Aorta (tissue), 5 donors: ENCODE measurements around the gene VTI1A. TPM values are rescaled to one million over a fixed set of nuclear protein-coding genes. Genes with fewer than 3 reads are reported as not detected.

Source experiments
- ATAC-seq: fragments of 200-7000 bp; cut with Tn5 transposase; one replicate; pipeline ENCODE4 v1.9.1; 2022; ENCODE audit warnings: moderate library complexity; ENCODE audit not compliant: low FRiP score
- DNase-seq, 2 donors: peaks; one replicate each; pipeline ENCODE4 v3.0.0-alpha.2; 2020
- H3K27ac ChIP-seq, 2 donors: one replicate each; pipeline ENCODE4 v1.5.1; 2013; ENCODE audit warnings: low read length in 2 of 2, mild to moderate bottlenecking in 2 of 2, moderate library complexity in 2 of 2, control low read depth in 1 of 2, inconsistent platforms in 1 of 2, low read depth in 1 of 2
- H3K27me3 ChIP-seq, 2 donors: one replicate each; pipeline ENCODE4 v1.6.1; 2013; ENCODE audit warnings: control low read depth in 1 of 2, low read length in 1 of 2, mild to moderate bottlenecking in 1 of 2, moderate library complexity in 1 of 2; ENCODE audit not compliant: insufficient read depth in 2 of 2, control insufficient read depth in 1 of 2
- H3K36me3 ChIP-seq, 2 donors: one replicate each; pipeline ENCODE4 v1.6.1; 2013; ENCODE audit warnings: control low read depth in 1 of 2, low read length in 1 of 2, mild to moderate bottlenecking in 1 of 2; ENCODE audit not compliant: insufficient read depth in 2 of 2, control insufficient read depth in 1 of 2
- H3K4me1 ChIP-seq, 2 donors: one replicate each; pipeline ENCODE4 v1.6.1; 2013; ENCODE audit warnings: low read length in 2 of 2, control low read depth in 1 of 2, mild to moderate bottlenecking in 1 of 2, moderate library complexity in 1 of 2; ENCODE audit not compliant: insufficient read depth in 2 of 2, control insufficient read depth in 1 of 2
- H3K4me3 ChIP-seq, 2 donors: one replicate each; pipeline ENCODE4 v1.5.1; 2013; ENCODE audit warnings: low read length in 2 of 2, control low read depth in 1 of 2, mild to moderate bottlenecking in 1 of 2
- H3K9me3 ChIP-seq: one replicate; pipeline ENCODE4 v1.6.1; 2013; ENCODE audit warnings: mild to moderate bottlenecking, low read length; ENCODE audit not compliant: control insufficient read depth
- WGBS, 2 donors: extraction: QIAGEN DNeasy Blood & Tissue Kit; methylation state at CpG; one replicate each; pipeline ENCODE4 v1.1.7; 2013; 5-methylcytosine and 5-hydroxymethylcytosine counted together
- intact Hi-C, 2 donors: fragments of 100-400 bp; cut with DNase I; formaldehyde crosslinking; loops; one replicate each; pipeline versions ENCODE4 v1.14.2 to v1.15.0; 2022
- polyA plus RNA-seq, 2 donors: library from polyadenylated mRNA; stranded (reverse); fragments of 200-250 nt; gene quantifications; one replicate each; pipeline ENCODE4 v1.2.3, GENCODE V29; 2013
- total RNA-seq, 2 donors: library from RNA; stranded (reverse); fragmentation: NEBNext Ultra II Directional; extraction: Animal tissue kit (Norgen Biotek cat#: 25700); gene quantifications; one replicate each; pipeline ENCODE4 v1.2.1, GENCODE V29; 2021
- donor health status: healthy with polysubstance abuse.
- donor health status: Bipolar disorder and iron deficiency.
- donor health status: DM: no; HTN: no; CAD: no.
- donor health status: DM: no; HTN: no; CAD: no.
- donor health status: DM: yes; HTN: yes; CAD: no.

Gene VTI1A
- total and polyA plus RNA-seq, 4 donors: 8.6 to 43.1 (median 23.2) TPM

GRCh38 chr10:112791447-112791846 is 344.4 kb downstream of the VTI1A start:
- Histone ChIP-seq H3K4me1 (peaks cover 0 to 3% of the 10 kb centered on the region in 2 donors), H3K27me3 (no peaks in the 10 kb centered on the region), H3K9me3 (no peaks in the 10 kb centered on the region), H3K27ac (peak overlapping the region in 1 of 2 donors; percentile 28), H3K4me3 (no peak overlapping the region), H3K36me3 (no peaks in the 10 kb centered on the region)
- intact Hi-C loops: no loop called here
- DNase-seq (no peak), ATAC-seq (no peak)
- WGBS, 2 donors: 22 to 29% methylated on average over 2 of the region's 2 CpGs

DNA sequence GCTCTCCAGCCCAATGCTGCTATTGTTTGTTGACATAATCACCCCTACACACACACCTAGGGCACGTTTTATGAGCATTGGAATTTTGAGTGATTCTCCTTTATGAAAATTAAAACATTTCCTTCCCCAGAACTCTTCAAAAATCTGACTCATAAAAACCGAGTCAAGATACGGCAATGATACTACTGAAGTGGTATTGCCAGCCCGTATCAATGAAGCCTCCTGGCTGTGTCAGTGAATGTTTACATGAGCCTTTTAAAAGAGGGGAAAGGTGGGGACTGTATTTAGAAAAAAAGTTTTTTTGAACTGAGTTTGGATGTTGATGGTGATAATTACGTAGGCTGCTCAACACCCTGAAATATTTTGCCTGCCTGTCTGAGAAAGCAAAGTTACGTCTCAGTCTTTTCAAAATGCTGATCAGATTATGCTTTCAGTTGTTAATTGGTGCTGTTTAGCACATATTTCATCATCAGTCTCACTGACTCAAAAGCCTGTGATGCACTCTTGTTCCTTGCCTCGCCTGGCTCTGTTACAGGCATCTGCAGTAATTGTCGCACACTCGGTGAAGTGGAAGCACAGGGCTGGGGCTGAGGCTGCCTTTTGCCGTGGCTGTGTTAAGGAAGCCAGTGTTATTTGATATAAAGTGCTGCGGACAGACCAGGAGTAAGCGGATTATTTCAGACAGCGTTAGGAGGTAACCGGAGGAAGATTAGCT is 345.6 kb downstream of the VTI1A start:
- H3K4me1 ChIP-seq: peaks cover 0 to 3% of the 10 kb centered on the region in 2 donors
- H3K27ac ChIP-seq: peak overlapping the region in 1 of 2 donors; percentile 84
- H3K36me3 ChIP-seq: no peaks in the 10 kb centered on the region
- no peaks in the 10 kb centered on the region for H3K9me3 ChIP-seq
- WGBS, 2 donors: 33 to 34% methylated on average over 14 of the region's 14 CpGs
- H3K4me3 ChIP-seq: no peak overlapping the region
- DNase-seq (peak; percentile 61 to 79), ATAC-seq (peak; percentile 85)
- intact Hi-C loops: no loop called here
- no peaks in the 10 kb centered on the region for H3K27me3 ChIP-seq

GRCh38 chr10:112793202-112793921 is 346.3 kb downstream of the VTI1A start:
- intact Hi-C loops: no loop called here
- H3K27ac ChIP-seq: peak overlapping the region in 1 of 2 donors; percentile 84
- H3K9me3 ChIP-seq: no peaks in the 10 kb centered on the region
- H3K27me3 ChIP-seq: no peaks in the 10 kb centered on the region
- DNase-seq: no peak
- 6 to 7% methylated on average over 8 of the region's 8 CpGs for WGBS, 2 donors
- ATAC-seq: peak; percentile 26
- H3K4me1 ChIP-seq: peaks cover 0 to 3% of the 10 kb centered on the region in 2 donors
- H3K36me3 ChIP-seq: no peaks in the 10 kb centered on the region
- no peak overlapping the region for H3K4me3 ChIP-seq

DNA sequence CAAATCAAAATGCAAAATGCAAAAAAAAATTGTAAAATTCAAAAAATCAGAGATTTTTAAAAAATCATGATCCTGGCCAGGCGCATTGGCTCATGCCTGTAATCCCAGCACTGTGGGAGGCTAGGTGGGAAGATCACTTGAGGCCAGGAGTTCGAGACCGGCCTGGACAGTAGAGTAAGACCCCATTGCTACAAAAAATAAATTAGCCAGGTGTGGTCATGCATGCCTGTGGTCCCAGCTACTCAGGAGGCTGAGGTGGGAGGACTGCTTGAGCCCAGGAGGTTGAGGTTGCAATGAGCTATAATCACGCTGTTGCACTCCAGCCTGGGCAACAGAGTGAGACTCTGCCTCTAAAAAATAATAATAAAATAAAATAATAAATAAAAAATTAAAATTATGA is 347.2 kb downstream of the VTI1A start:
- no peaks in the 10 kb centered on the region for H3K27me3 ChIP-seq
- H3K4me3 ChIP-seq: no peak overlapping the region
- H3K4me1 ChIP-seq: peaks cover 0 to 3% of the 10 kb centered on the region in 2 donors
- H3K27ac ChIP-seq: no peak overlapping the region
- DNase-seq: no peak
- H3K9me3 ChIP-seq: no peaks in the 10 kb centered on the region
- WGBS, 2 donors: 98% methylated on average over 4 of the region's 4 CpGs
- no peaks in the 10 kb centered on the region for H3K36me3 ChIP-seq
- no peak for ATAC-seq
- intact Hi-C loops: no loop called here

DNA sequence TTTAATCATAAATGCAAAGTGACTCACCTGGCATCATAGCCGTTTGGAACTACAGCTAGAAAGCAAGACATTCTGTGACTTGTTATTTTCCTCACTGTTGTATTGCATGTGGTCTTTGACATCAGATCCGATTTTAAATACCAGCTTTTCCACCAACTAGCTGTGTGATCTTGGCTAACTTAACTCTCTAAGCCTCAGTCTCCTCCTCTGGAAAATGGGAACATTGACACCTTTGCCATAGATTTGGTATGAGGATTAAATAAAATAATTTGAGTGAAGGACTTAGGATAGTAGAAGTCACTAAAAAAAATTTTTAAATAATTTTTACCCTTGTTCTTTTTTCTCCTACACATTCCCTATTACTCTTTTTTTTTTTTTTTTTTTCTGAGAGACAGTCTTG is 348.1 kb downstream of the VTI1A start:
- no peak overlapping the region for H3K4me3 ChIP-seq
- intact Hi-C loops: no loop called here
- DNase-seq (no peak), ATAC-seq (no peak)
- no peak overlapping the region for H3K27ac ChIP-seq
- H3K9me3 ChIP-seq: no peaks in the 10 kb centered on the region
- H3K36me3 ChIP-seq: no peaks in the 10 kb centered on the region
- WGBS, 2 donors: 85 to 86% methylated on average over 2 of the region's 2 CpGs
- H3K27me3 ChIP-seq: no peaks in the 10 kb centered on the region
- peaks cover 0 to 3% of the 10 kb centered on the region in 2 donors for H3K4me1 ChIP-seq

DNA sequence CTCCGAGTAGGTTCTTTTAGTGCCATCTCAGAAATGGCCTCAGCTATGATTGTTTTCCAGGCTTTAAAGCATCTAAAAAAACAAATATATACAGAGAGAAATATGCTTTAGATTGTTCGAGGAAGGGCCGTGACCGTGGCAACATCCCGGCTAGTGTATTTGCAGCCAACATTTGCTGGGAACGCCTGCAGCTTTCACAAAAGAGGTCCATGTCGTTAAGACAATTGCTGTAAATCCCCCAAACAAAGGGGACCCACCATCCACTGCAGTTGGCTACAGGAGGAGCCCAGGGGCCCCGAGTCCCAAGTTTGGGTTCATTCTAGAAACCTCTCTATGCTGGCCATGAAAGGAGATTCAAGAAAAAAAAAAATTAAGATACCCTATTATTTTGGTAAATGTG is 350.2 kb downstream of the VTI1A start:
- Histone ChIP-seq H3K27ac (no peak overlapping the region), H3K27me3 (no peaks in the 10 kb centered on the region), H3K9me3 (no peaks in the 10 kb centered on the region), H3K36me3 (no peaks in the 10 kb centered on the region), H3K4me3 (no peak overlapping the region), H3K4me1 (peaks cover 0 to 3% of the 10 kb centered on the region in 2 donors)
- 97% methylated on average over 8 of the region's 8 CpGs for WGBS, 2 donors
- DNase-seq: no peak
- intact Hi-C loops: no loop called here
- ATAC-seq: no peak

- Histone ChIP-seq H3K4me1 (peaks cover 0 to 3% of the 10 kb centered on the region in 2 donors), H3K9me3 (no peaks in the 10 kb centered on the region), H3K4me3 (no peak overlapping the region), H3K27ac (no peak overlapping the region), H3K27me3 (no peaks in the 10 kb centered on the region), H3K36me3 (no peaks in the 10 kb centered on the region)
- DNase-seq (no peak), ATAC-seq (no peak)
- WGBS, 2 donors: 92 to 94% methylated on average over 9 of the region's 9 CpGs
- intact Hi-C loops: no loop called here
These were observed 350.8 kb downstream of the VTI1A start for GRCh38 chr10:112797855-112798254.

DNA sequence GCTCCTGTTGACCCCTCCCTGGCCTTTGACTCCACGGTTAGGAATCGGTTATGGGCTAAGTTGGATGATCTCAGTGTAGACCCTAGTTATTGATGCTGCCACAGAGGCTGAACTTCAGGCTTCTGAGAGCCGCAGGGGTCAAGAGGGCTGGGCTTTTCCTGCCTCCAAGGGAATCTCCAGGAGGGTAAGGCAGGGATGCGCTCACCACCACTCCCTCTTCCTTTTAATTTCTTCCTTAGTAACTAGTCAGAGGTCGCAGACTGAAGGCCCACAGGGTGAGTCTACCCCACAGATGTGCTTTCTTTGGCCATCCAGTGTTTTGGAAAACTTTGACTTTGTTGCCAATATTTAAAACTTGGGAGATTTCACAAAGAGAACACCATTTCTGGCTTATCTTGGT is 352.0 kb downstream of the VTI1A start:
- no peak for ATAC-seq
- no peaks in the 10 kb centered on the region for H3K4me1 ChIP-seq
- H3K4me3 ChIP-seq: no peak overlapping the region
- H3K27me3 ChIP-seq: no peaks in the 10 kb centered on the region
- intact Hi-C loops: no loop called here
- H3K9me3 ChIP-seq: no peaks in the 10 kb centered on the region
- WGBS, 2 donors: 68 to 69% methylated on average over 5 of the region's 5 CpGs
- no peaks in the 10 kb centered on the region for H3K36me3 ChIP-seq
- no peak overlapping the region for H3K27ac ChIP-seq
- no peak for DNase-seq
